Mammary epithelial cell (primary cell): Measurements from ENCODE around the gene IRF8.

Experiments used
- EZH2 ChIP-seq: IDR thresholded peaks from 2 replicates; pipeline ENCODE4 v1.6.1; 2012; ENCODE audit warnings: low read length, inconsistent platforms, borderline replicate concordance
- TF ChIP-seq, protein P1 (sequence below), 2 donors: IDR thresholded peaks in 1 of 2; conservative IDR thresholded peaks in 1 of 2; 2 replicates each; pipeline ENCODE4 v1.5.1; 2011 to 2012; ENCODE audit warnings: inconsistent platforms in 2 of 2, low read length in 2 of 2, mild to moderate bottlenecking in 2 of 2, control low read depth in 1 of 2, low read depth in 1 of 2; ENCODE audit not compliant: insufficient read depth in 1 of 2; ENCODE audit errors: extremely low read depth in 1 of 2

- TF ChIP-seq, protein P1, sequence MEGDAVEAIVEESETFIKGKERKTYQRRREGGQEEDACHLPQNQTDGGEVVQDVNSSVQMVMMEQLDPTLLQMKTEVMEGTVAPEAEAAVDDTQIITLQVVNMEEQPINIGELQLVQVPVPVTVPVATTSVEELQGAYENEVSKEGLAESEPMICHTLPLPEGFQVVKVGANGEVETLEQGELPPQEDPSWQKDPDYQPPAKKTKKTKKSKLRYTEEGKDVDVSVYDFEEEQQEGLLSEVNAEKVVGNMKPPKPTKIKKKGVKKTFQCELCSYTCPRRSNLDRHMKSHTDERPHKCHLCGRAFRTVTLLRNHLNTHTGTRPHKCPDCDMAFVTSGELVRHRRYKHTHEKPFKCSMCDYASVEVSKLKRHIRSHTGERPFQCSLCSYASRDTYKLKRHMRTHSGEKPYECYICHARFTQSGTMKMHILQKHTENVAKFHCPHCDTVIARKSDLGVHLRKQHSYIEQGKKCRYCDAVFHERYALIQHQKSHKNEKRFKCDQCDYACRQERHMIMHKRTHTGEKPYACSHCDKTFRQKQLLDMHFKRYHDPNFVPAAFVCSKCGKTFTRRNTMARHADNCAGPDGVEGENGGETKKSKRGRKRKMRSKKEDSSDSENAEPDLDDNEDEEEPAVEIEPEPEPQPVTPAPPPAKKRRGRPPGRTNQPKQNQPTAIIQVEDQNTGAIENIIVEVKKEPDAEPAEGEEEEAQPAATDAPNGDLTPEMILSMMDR (conservative IDR thresholded peaks at IDR 0.05 in 1 of 2, IDR thresholded peaks at IDR 0.05 in 1 of 2; ENCODE audit: extremely low read depth in 1 of 2, insufficient read depth in 1 of 2, low read depth in 1 of 2, low read length in 2 of 2) = no peak
- no peak for TF ChIP-seq EZH2
These were observed 20.1 kb upstream of the IRF8 start for GRCh38 chr16:85878875-85879274.
